Endothelial cell of umbilical vein (primary cell): ENCODE measurements around the gene TLNRD1. TPM values are rescaled to one million over a fixed set of nuclear protein-coding genes. Genes with fewer than 3 reads are reported as not detected.

Experiments
- BruUV-seq: library from RNA; stranded (reverse); fragments of 400-500 nt; replicated peaks from 2 replicates; lab custom pipeline; 2021; lab: Mats Ljungman, UMichigan
- CTCF ChIA-PET: fragments of 300-600, 350-600 bp; sonication (Branson Sonifier 250); formaldehyde crosslinking; loops from one replicate; lab custom pipeline; 2021; ENCODE audit warnings: antibody characterized with exemption, inconsistent platforms; lab: Charles Lee
- POLR2A ChIA-PET: fragments of 300-600, 350-600 bp; sonication (Branson Sonifier 250); formaldehyde crosslinking; loops from one replicate; lab custom pipeline; 2021; ENCODE audit warnings: antibody characterized with exemption, inconsistent platforms; lab: Charles Lee
- DNase-seq: peaks from one replicate; pipeline ENCODE4 v3.0.0-alpha.2; 2011; ENCODE audit warnings: low read depth, low spot score
- FAIRE-seq: peaks from 2 replicates; lab custom pipeline; 2011; peaks lifted over from hg19 to GRCh38; lab: Jason Lieb, UNC
- H2AFZ ChIP-seq: 2 replicates; pipeline ENCODE4 v1.6.0; 2012; ENCODE audit warnings: low read depth, low read length, control low read depth, inconsistent platforms
- H3K27ac ChIP-seq: 2 replicates; pipeline ENCODE4 v1.5.1; 2011; ENCODE audit warnings: low read depth, mild to moderate bottlenecking, control low read depth, low read length, moderate library complexity; ENCODE audit not compliant: insufficient read depth
- H3K27me3 ChIP-seq, 2 experiments: 2 replicates each; pipeline versions ENCODE4 v1.6.0 to v1.6.1; 2011; ENCODE audit warnings: low read length in 2 of 2, mixed read lengths in 1 of 2; ENCODE audit not compliant: control insufficient read depth in 2 of 2, insufficient read depth in 2 of 2
- H3K36me3 ChIP-seq, 2 experiments: 2 replicates in 1 of 2; 3 replicates in 1 of 2; pipeline ENCODE4 v1.5.1; 2011; ENCODE audit warnings: low read length in 2 of 2, mild to moderate bottlenecking in 1 of 2, moderate library complexity in 1 of 2; ENCODE audit not compliant: control insufficient read depth in 2 of 2, insufficient read depth in 2 of 2; ENCODE audit errors: extremely low read depth in 1 of 2
- H3K4me1 ChIP-seq: 3 replicates; pipeline ENCODE4 v1.5.1; 2011; ENCODE audit warnings: mild to moderate bottlenecking, low read length; ENCODE audit not compliant: control insufficient read depth, insufficient read depth; ENCODE audit errors: extremely low read depth
- H3K4me2 ChIP-seq: 2 replicates; pipeline ENCODE4 v1.6.1; 2011; ENCODE audit warnings: low read length, control low read depth, mixed read lengths; ENCODE audit not compliant: insufficient read depth
- H3K4me3 ChIP-seq, 3 experiments: fragments of 200-600 bp in 1 of 3; sonication (generic), shearing (Covaris generic) in 1 of 3; replicated peaks in 1 of 3; 2 replicates each; pipeline ENCODE4 v1.5.1; 2011 to 2016; ENCODE audit warnings: control low read depth in 3 of 3, low read length in 3 of 3, mild to moderate bottlenecking in 2 of 3, inconsistent platforms in 1 of 3, low read depth in 1 of 3, moderate library complexity in 1 of 3; ENCODE audit not compliant: insufficient read depth in 1 of 3
- H3K79me2 ChIP-seq: 2 replicates; pipeline ENCODE4 v1.6.0; 2012; ENCODE audit warnings: low read length, inconsistent platforms; ENCODE audit not compliant: control insufficient read depth, insufficient read depth
- H3K9ac ChIP-seq: replicated peaks from 2 replicates; pipeline ENCODE3; 2011; ENCODE audit warnings: low read length, control low read depth; ENCODE audit not compliant: insufficient read depth; ENCODE audit errors: extremely low read depth
- H3K9me1 ChIP-seq: replicated peaks from 3 replicates; pipeline ENCODE4 v1.6.0; 2011; ENCODE audit warnings: mild to moderate bottlenecking, low read length; ENCODE audit not compliant: control insufficient read depth, insufficient read depth; ENCODE audit errors: extremely low read depth
- H3K9me3 ChIP-seq: replicated peaks from 2 replicates; pipeline ENCODE4 v1.5.1; 2012; ENCODE audit warnings: low read length, inconsistent platforms; ENCODE audit not compliant: control insufficient read depth, insufficient read depth
- H4K20me1 ChIP-seq: replicated peaks from 2 replicates; pipeline ENCODE3; 2011; ENCODE audit warnings: mild to moderate bottlenecking, low read length; ENCODE audit not compliant: control insufficient read depth, insufficient read depth; ENCODE audit errors: extremely low read depth
- CTCF ChIP-seq, 2 donors: IDR thresholded peaks; 1 replicate in 1 of 2; 2 replicates in 1 of 2; pipeline ENCODE4 v1.5.1; 2011; ENCODE audit warnings: low read length in 2 of 2, mild to moderate bottlenecking in 2 of 2, moderate library complexity in 2 of 2, control low read depth in 1 of 2, inconsistent platforms in 1 of 2, low read depth in 1 of 2; ENCODE audit not compliant: insufficient read depth in 1 of 2; ENCODE audit errors: extremely low read depth in 1 of 2
- EZH2 ChIP-seq: IDR thresholded peaks from 2 replicates; pipeline ENCODE4 v1.6.1; 2012; ENCODE audit warnings: borderline replicate concordance, low read depth, mild to moderate bottlenecking, moderate library complexity, low read length, inconsistent platforms; ENCODE audit not compliant: severe bottlenecking
- FOS ChIP-seq: IDR thresholded peaks from 2 replicates; pipeline ENCODE4 v1.6.1; 2011; ENCODE audit warnings: mild to moderate bottlenecking, low read length, moderate library complexity, borderline replicate concordance; ENCODE audit not compliant: insufficient read depth
- GATA2 ChIP-seq: IDR thresholded peaks from 2 replicates; pipeline ENCODE4 v1.7.0; 2011; ENCODE audit warnings: low read depth, mild to moderate bottlenecking, moderate library complexity, mixed read lengths, low read length; ENCODE audit not compliant: insufficient read length, insufficient read depth
- JUN ChIP-seq: IDR thresholded peaks from 2 replicates; pipeline ENCODE4 v1.6.1; 2011; ENCODE audit warnings: borderline replicate concordance, low read depth; ENCODE audit not compliant: insufficient read length, insufficient read depth
- MAX ChIP-seq: IDR thresholded peaks from 2 replicates; pipeline ENCODE4 v1.6.1; 2011; ENCODE audit not compliant: insufficient read depth, insufficient read length
- MYC ChIP-seq: IDR thresholded peaks from one replicate; pipeline ENCODE4 v1.6.1; 2011; ENCODE audit warnings: mild to moderate bottlenecking, low read depth, low read length
- POLR2A ChIP-seq: IDR thresholded peaks from 2 replicates; pipeline ENCODE4 v1.6.1; 2012; ENCODE audit warnings: low read depth, mild to moderate bottlenecking, control low read depth, low read length
- POLR2AphosphoS5 ChIP-seq: IDR thresholded peaks from 2 replicates; pipeline ENCODE4 v1.6.1; 2012; ENCODE audit warnings: low read depth, mild to moderate bottlenecking, control low read depth, low read length, moderate library complexity; ENCODE audit not compliant: insufficient read depth
- dilution Hi-C: fragments of 300-500 bp; cut with MboI; formaldehyde crosslinking; loops from one replicate; pipeline ENCODE4 v1.15.0; 2019; ENCODE audit warnings: low sequenced_read_pairs; ENCODE audit not compliant: extremely low pct_ligation_motif_present
- intact Hi-C: fragments of 100-400 bp; cut with micrococcal nuclease; formaldehyde crosslinking; loops from one replicate; pipeline ENCODE4 v1.10.0; 2022
- polyA plus RNA-seq, 4 experiments: library from polyadenylated mRNA; depleted of rRNA in 3 of 4; stranded (reverse) in 3 of 4; unstranded in 1 of 4; fragments of >200 nt; gene quantifications; 2 replicates each; pipeline versions ENCODE4 v1.2.1 to v1.2.3, GENCODE V29; 2011 to 2012; ENCODE audit warnings: missing spikeins in 1 of 4
- total RNA-seq: library from RNA; stranded (reverse); gene quantifications from 2 replicates; pipeline ENCODE4 v1.2.3, GENCODE V29; 2021

TLNRD1 gene
- total and polyA plus RNA-seq, 2 donors (not counting 3 experiments of a cell fraction or from before 2014, with no cell fraction given) = 17.8 to 33.0 TPM

GRCh38 chr15:81043281-81043934 lies 42.7 kb downstream of the TLNRD1 start:
- intact Hi-C loops = no loop called here
- ChIA-PET CTCF (no interaction called here), POLR2A (no interaction called here)
- Histone ChIP-seq H3K9me1 (no peaks in the 10 kb centered on the region), H3K9ac (no peak overlapping the region), H4K20me1 (no peaks in the 10 kb centered on the region), H3K4me1 (peaks cover 19% of the 10 kb centered on the region), H2AFZ (no peak overlapping the region), H3K79me2 (no peaks in the 10 kb centered on the region), H3K27me3 (no peaks in the 10 kb centered on the region), H3K9me3 (no peaks in the 10 kb centered on the region), H3K4me2 (no peak overlapping the region), H3K4me3 (no peak overlapping the region), H3K27ac (no peak overlapping the region), H3K36me3 (no peaks in the 10 kb centered on the region)
- no peak for FAIRE-seq
- TF ChIP-seq POLR2AphosphoS5 = no peak
- TF ChIP-seq MAX = no peak
- TF ChIP-seq POLR2A = no peak
- no peak for TF ChIP-seq EZH2
- TF ChIP-seq GATA2 = no peak
- no peak for TF ChIP-seq MYC
- no peak for TF ChIP-seq CTCF (IDR thresholded peaks at IDR 0.05; ENCODE audit: extremely low read depth in 1 of 2, insufficient read depth in 1 of 2, low read depth in 1 of 2, low read length in 2 of 2)
- no peak for TF ChIP-seq FOS
- TF ChIP-seq JUN = no peak
- no peak for DNase-seq
- dilution Hi-C loops = no loop called here
- BruUV-seq = no TSS peak
